Measurements from ENCODE around the gene DMXL2.
"Not testable (repeated sequence)": the region's sequence is repeated elsewhere in the genome, so short reads cannot be mapped to it uniquely, and the experiment has no call there.

DNA sequence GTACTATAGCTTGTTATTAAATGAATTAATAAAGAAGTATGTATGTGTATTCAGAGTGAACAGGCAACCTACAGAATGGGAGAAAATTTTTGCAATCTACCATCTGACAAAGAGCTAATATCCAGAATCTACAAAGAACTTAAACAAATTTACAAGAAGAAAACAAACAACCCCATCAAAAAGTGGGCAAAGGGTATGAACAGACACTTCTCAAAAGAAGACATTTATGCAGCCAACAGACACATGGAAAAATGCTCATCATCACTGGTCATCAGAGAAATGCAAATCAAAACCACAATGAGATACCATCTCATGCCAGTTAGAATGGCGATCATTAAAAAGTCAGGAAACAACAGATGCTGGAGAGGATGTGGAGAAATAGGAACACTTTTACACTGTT lies 25.5 kb upstream of the DMXL2 start:
- TF ChIP-seq POLR2A (IDR thresholded peaks at IDR 0.05) = not testable (repeated sequence)
- TF ChIP-seq, protein P1, sequence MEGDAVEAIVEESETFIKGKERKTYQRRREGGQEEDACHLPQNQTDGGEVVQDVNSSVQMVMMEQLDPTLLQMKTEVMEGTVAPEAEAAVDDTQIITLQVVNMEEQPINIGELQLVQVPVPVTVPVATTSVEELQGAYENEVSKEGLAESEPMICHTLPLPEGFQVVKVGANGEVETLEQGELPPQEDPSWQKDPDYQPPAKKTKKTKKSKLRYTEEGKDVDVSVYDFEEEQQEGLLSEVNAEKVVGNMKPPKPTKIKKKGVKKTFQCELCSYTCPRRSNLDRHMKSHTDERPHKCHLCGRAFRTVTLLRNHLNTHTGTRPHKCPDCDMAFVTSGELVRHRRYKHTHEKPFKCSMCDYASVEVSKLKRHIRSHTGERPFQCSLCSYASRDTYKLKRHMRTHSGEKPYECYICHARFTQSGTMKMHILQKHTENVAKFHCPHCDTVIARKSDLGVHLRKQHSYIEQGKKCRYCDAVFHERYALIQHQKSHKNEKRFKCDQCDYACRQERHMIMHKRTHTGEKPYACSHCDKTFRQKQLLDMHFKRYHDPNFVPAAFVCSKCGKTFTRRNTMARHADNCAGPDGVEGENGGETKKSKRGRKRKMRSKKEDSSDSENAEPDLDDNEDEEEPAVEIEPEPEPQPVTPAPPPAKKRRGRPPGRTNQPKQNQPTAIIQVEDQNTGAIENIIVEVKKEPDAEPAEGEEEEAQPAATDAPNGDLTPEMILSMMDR (IDR thresholded peaks at IDR 0.05) = not testable (repeated sequence)
